GM06990 (cell line): ENCODE results near the gene PLA2G12B.
"Not testable (repeated sequence)": the region's sequence is repeated elsewhere in the genome, so short reads cannot be mapped to it uniquely, and the experiment has no call there.

Source experiments
- DNase-seq: peaks from one replicate; pipeline ENCODE4 v3.0.0-alpha.2; 2011; ENCODE audit not compliant: insufficient read length; ENCODE audit errors: extremely low read depth
- H3K27me3 ChIP-seq: replicated peaks from 2 replicates; pipeline ENCODE4 v1.6.0; 2011; ENCODE audit warnings: low read length; ENCODE audit not compliant: control insufficient read depth, insufficient read depth
- H3K36me3 ChIP-seq: 2 replicates; pipeline ENCODE4 v1.5.1; 2011; ENCODE audit warnings: low read length; ENCODE audit not compliant: control insufficient read depth, insufficient read depth
- H3K4me3 ChIP-seq: replicated peaks from 2 replicates; pipeline ENCODE4 v1.5.1; 2011; ENCODE audit warnings: low read depth, mild to moderate bottlenecking, control low read depth, low read length
- CTCF ChIP-seq: IDR thresholded peaks from 2 replicates; pipeline ENCODE4 v1.5.1; 2011; ENCODE audit warnings: low read length, control low read depth, mild to moderate bottlenecking, inconsistent platforms; ENCODE audit not compliant: insufficient read depth, poor library complexity, severe bottlenecking

Gene PLA2G12B

DNA sequence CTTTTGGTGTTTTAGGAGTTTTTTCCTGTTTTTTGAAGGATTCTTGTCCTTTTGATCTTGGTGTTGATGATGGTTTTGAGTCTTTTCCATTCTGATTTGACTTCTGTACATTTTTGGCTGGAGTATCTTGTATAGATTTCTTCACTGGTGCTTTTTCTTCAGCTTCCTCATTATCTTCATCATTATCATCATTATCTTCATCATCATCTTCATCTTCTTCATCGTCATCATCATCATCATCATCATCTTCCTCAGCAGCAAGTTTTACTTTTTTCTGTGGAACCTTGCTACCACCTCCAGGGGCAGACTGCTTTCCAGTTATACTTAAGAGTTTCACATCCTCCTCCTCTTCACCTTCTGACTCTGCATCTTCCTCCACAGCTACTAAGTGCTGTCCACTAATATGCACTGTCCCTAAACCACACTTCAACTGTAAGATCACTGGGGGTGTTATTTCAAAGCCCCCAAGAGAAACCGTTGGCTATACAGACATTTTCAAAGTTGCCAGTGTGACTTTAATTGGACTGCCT lies 36.7 kb downstream of the PLA2G12B start:
- H3K27me3 ChIP-seq, H3K4me3 ChIP-seq, H3K36me3 ChIP-seq, DNase-seq: not testable (repeated sequence)
- peak; percentile 13 for TF ChIP-seq CTCF

DNA sequence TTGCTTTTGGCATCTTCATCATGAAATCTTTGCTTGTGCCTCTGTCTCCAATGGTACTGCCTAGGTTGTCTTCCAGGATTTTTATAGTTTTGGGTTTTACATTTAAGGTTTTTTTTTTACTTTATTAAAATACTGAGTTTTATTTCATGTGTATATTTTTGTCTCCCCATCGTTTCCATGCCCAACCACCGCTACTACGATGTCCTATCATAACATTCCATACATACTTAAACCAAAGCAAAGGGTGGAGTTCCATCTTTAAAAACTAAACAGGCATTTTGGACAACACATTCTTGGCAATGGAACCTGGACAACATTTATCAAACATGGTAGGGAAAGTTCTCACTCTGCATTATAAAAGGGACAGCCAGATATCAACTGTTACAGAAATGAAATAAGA lies 37.4 kb downstream of the PLA2G12B start:
- not testable (repeated sequence) for DNase-seq, H3K27me3 ChIP-seq, H3K36me3 ChIP-seq, H3K4me3 ChIP-seq

- TF ChIP-seq CTCF: no peak
- no peak for DNase-seq
- Histone ChIP-seq H3K36me3 (no peaks in the 10 kb centered on the region), H3K4me3 (no peak overlapping the region), H3K27me3 (no peaks in the 10 kb centered on the region)
Observed at GRCh38 chr10:72913287-72913686, 41.3 kb downstream of the PLA2G12B start.

GRCh38 chr10:72912736-72913135 lies 41.9 kb downstream of the PLA2G12B start:
- H3K4me3 ChIP-seq: no peak overlapping the region
- DNase-seq: no peak
- H3K36me3 ChIP-seq: no peaks in the 10 kb centered on the region
- H3K27me3 ChIP-seq: no peaks in the 10 kb centered on the region
- no peak for TF ChIP-seq CTCF

DNA sequence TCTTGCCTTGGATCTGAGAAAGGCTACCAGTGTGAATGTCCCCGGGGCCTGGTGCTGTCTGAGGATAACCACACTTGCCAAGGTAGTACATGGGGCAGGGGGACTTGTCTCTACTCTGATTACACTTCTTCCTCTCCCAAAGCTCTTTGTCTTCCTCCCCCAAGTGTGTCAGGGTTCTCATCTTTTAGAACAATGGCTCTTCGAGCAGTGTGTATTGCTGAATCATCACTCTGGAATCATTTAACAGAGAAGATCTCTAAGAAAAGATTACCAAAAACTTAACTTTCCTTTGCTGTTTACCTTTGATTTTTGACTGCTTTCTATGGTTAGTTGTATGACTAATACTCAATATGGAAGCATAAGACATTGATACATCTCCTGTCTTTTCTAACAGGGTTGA lies 42.8 kb downstream of the PLA2G12B start:
- no peak for TF ChIP-seq CTCF

GRCh38 chr10:72910705-72911104 lies 43.9 kb downstream of the PLA2G12B start:
- no peak for DNase-seq
- no peaks in the 10 kb centered on the region for H3K36me3 ChIP-seq
- no peak overlapping the region for H3K4me3 ChIP-seq
- TF ChIP-seq CTCF: no peak
- H3K27me3 ChIP-seq: no peaks in the 10 kb centered on the region

More for the DNA sequence above, 42.8 kb downstream of the PLA2G12B start:
- no peak overlapping the region for H3K4me3 ChIP-seq
- no peaks in the 10 kb centered on the region for H3K36me3 ChIP-seq
- no peak for DNase-seq
- no peaks in the 10 kb centered on the region for H3K27me3 ChIP-seq
